ENCODE results near the gene COLQ.
"Not testable (repeated sequence)": the region's sequence is repeated elsewhere in the genome, so short reads cannot be mapped to it uniquely, and the experiment has no call there.

COLQ gene

GRCh38 chr3:15539066-15539465 is 17.6 kb upstream of the COLQ start:
- intact Hi-C loops (cut with DNase I; ENCODE audit: low total_unique reads): no loop called here
- no peak overlapping the region for H3K4me3 ChIP-seq
- H3K27ac ChIP-seq: no peak overlapping the region

DNA sequence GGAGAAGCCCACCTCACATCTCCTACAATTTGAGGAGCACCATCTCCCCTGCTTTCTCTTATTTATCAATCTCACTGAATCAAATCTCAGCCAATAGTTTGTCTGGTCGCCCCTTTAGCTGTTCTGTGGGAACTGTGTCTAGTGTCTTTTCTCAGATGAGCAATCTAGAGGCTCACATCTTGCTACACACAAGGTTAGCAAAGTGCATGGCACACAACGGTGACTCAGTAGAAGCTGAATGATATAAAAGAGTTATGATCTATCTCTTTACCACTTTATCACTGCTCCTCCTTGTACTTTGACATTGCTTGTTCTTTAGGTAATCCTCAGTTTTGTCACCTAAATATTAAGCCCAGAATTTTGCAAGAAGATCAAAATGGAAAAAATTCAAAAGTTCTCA is 16.8 kb upstream of the COLQ start:
- Histone ChIP-seq H3K4me3 (no peak overlapping the region), H3K27ac (no peak overlapping the region), H3K9me3 (no peaks in the 10 kb centered on the region), H3K27me3 (no peaks in the 10 kb centered on the region), H3K4me1 (peaks cover 0 to 19% (median 7%) of the 10 kb centered on the region in 4 donors), H3K36me3 (no peaks in the 10 kb centered on the region)
- TF ChIP-seq CTCF (IDR thresholded peaks at IDR 0.05): no peak
- no peak for DNase-seq
- intact Hi-C loops (cut with DNase I; ENCODE audit: low total_unique reads): no loop called here

More at GRCh38 chr3:15539066-15539465, 17.6 kb upstream of the COLQ start:
- Histone ChIP-seq H3K36me3 (no peaks in the 10 kb centered on the region), H3K4me1 (peaks cover 0 to 23% (median 8%) of the 10 kb centered on the region in 4 donors), H3K9me3 (no peaks in the 10 kb centered on the region), H3K27me3 (no peaks in the 10 kb centered on the region)
- no peak for DNase-seq
- no peak for TF ChIP-seq CTCF (IDR thresholded peaks at IDR 0.05)

DNA sequence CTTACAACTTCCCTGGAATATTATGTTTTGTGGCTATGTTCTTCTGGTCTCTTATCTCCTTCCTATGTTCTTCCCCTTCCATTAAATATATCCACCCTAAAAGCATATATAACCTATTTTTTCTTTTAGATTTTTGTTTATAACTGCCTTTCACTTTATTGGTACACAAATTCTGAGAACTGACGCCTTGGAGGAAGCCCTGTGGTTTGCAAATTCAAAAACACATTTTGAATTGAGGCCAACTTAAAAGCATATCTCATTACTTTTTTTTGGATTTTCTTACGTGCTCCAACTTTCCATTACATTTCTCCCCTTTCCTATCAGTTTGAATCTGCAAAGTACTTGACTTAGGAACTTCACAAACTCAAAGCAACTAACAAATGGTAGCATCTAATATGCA is 15.3 kb upstream of the COLQ start:
- Histone ChIP-seq H3K4me3 (no peak overlapping the region), H3K9me3 (no peaks in the 10 kb centered on the region), H3K27ac (no peak overlapping the region), H3K36me3 (no peaks in the 10 kb centered on the region), H3K4me1 (peaks cover 0 to 8% (median 0%) of the 10 kb centered on the region in 4 donors), H3K27me3 (no peaks in the 10 kb centered on the region)
- intact Hi-C loops (cut with DNase I; ENCODE audit: low total_unique reads): no loop called here
- no peak for TF ChIP-seq CTCF (IDR thresholded peaks at IDR 0.05)
- no peak for DNase-seq

DNA sequence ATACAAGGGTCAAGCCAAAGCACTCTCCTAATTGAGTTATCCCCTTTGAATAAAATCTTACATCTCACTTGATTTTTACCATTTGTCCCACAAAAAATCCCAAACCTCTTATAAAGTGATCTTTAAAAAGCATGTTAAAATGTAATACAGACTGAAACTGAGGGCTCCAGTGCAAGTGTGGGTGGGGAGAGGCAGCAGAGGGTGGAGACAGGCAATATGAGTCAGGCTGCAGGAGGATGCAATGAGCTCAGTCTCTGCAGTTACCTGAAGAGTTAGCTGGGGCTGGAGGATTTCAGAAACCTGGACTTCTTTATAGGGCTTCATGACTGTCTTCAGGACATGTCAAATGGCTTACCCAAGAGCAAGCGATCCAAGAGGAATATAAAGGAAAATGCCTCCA is 14.2 kb upstream of the COLQ start:
- intact Hi-C loops (cut with DNase I; ENCODE audit: low total_unique reads): no loop called here

GRCh38 chr3:15532614-15533013 is 11.1 kb upstream of the COLQ start:
- H3K4me1 ChIP-seq; intact Hi-C loops (cut with DNase I; ENCODE audit: low total_unique reads); H3K9me3 ChIP-seq; H3K27ac ChIP-seq; H3K27me3 ChIP-seq; DNase-seq; H3K36me3 ChIP-seq; H3K4me3 ChIP-seq: not testable (repeated sequence)

More for the DNA sequence above, 14.2 kb upstream of the COLQ start:
- Histone ChIP-seq H3K4me3 (no peak overlapping the region), H3K9me3 (no peaks in the 10 kb centered on the region), H3K27ac (no peak overlapping the region), H3K27me3 (no peaks in the 10 kb centered on the region), H3K4me1 (peaks cover 0 to 8% (median 0%) of the 10 kb centered on the region in 4 donors), H3K36me3 (no peaks in the 10 kb centered on the region)
- DNase-seq: no peak
- no peak for TF ChIP-seq CTCF (IDR thresholded peaks at IDR 0.05)

- Histone ChIP-seq H3K36me3 (no peaks in the 10 kb centered on the region), H3K4me1 (peaks cover 0 to 5% (median 0%) of the 10 kb centered on the region in 4 donors), H3K4me3 (no peak overlapping the region), H3K27ac (no peak overlapping the region), H3K9me3 (no peaks in the 10 kb centered on the region), H3K27me3 (no peaks in the 10 kb centered on the region)
- no peak for TF ChIP-seq CTCF (IDR thresholded peaks at IDR 0.05)
- intact Hi-C loops (cut with DNase I; ENCODE audit: low total_unique reads): no loop called here
- no peak for DNase-seq
Observed at GRCh38 chr3:15531346-15531745, 9.8 kb upstream of the COLQ start.
